Fibroblast of lung (primary cell): Measurements from ENCODE around the gene TMEM161B.

ENCODE experiments used
- EZH2 ChIP-seq: IDR thresholded peaks from 2 replicates; pipeline ENCODE4 v1.5.1; 2012; ENCODE audit warnings: low read length, control low read depth, mild to moderate bottlenecking; ENCODE audit errors: missing control alignments
- TF ChIP-seq, protein P1 (sequence below), 2 donors: IDR thresholded peaks in 1 of 2; conservative IDR thresholded peaks in 1 of 2; 1 replicate in 1 of 2; 2 replicates in 1 of 2; pipeline ENCODE4 v1.5.1; 2011 to 2012; ENCODE audit warnings: low read length in 2 of 2, control low read depth in 1 of 2, inconsistent platforms in 1 of 2, low read depth in 1 of 2, mild to moderate bottlenecking in 1 of 2

DNA sequence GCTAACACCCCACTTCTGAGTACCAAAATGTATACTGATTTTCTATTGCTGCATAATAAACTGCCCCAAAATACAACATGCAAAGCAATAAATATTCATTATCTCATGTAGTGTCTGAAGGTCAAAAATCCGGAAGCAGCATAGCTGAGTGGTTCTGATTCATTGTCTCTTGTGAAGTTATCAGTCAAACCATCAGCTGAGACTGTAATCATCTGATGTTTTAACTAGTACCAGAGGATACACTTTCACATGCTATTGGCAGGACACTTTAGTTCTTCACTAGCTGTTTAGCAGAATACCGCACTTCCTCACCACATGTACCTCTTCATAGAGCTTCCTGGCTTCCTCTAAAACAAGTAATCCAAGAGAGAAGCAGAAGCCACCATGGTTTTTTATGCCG is 12.7 kb upstream of the TMEM161B start:
- TF ChIP-seq, protein P1, sequence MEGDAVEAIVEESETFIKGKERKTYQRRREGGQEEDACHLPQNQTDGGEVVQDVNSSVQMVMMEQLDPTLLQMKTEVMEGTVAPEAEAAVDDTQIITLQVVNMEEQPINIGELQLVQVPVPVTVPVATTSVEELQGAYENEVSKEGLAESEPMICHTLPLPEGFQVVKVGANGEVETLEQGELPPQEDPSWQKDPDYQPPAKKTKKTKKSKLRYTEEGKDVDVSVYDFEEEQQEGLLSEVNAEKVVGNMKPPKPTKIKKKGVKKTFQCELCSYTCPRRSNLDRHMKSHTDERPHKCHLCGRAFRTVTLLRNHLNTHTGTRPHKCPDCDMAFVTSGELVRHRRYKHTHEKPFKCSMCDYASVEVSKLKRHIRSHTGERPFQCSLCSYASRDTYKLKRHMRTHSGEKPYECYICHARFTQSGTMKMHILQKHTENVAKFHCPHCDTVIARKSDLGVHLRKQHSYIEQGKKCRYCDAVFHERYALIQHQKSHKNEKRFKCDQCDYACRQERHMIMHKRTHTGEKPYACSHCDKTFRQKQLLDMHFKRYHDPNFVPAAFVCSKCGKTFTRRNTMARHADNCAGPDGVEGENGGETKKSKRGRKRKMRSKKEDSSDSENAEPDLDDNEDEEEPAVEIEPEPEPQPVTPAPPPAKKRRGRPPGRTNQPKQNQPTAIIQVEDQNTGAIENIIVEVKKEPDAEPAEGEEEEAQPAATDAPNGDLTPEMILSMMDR (conservative IDR thresholded peaks at IDR 0.05 in 1 of 2, IDR thresholded peaks at IDR 0.05 in 1 of 2; ENCODE audit: low read depth in 1 of 2, low read length in 2 of 2): no peak
- no peak for TF ChIP-seq EZH2
